Fibroblast of the aortic adventitia (primary cell): ENCODE results near the gene RRBP1. TPM values are rescaled to one million over a fixed set of nuclear protein-coding genes. Genes with fewer than 3 reads are reported as not detected.
A peak's percentile ranks its signal among the peaks of the same experiment; 100 is the strongest.

ENCODE experiments used
- DNase-seq: peaks from one replicate; pipeline ENCODE4 v3.0.0-alpha.2; 2010; ENCODE audit warnings: low read depth
- H3K4me3 ChIP-seq: 2 replicates; pipeline ENCODE4 v1.5.1; 2011; ENCODE audit warnings: low read depth, mild to moderate bottlenecking, control low read depth, low read length, moderate library complexity
- total RNA-seq: library from RNA; depleted of rRNA; stranded (reverse); fragments of >200 nt; gene quantifications from 2 replicates; pipeline ENCODE4 v1.2.3, GENCODE V29; 2012; ENCODE audit warnings: low replicate concordance
- TF ChIP-seq, protein P1 (sequence below): IDR thresholded peaks from 2 replicates; pipeline ENCODE4 v1.5.1; 2011; ENCODE audit warnings: mild to moderate bottlenecking, low read length, control low read depth, inconsistent platforms; ENCODE audit not compliant: insufficient read depth

Gene RRBP1
- total RNA-seq, 1 donor, result 95.5 TPM

DNA sequence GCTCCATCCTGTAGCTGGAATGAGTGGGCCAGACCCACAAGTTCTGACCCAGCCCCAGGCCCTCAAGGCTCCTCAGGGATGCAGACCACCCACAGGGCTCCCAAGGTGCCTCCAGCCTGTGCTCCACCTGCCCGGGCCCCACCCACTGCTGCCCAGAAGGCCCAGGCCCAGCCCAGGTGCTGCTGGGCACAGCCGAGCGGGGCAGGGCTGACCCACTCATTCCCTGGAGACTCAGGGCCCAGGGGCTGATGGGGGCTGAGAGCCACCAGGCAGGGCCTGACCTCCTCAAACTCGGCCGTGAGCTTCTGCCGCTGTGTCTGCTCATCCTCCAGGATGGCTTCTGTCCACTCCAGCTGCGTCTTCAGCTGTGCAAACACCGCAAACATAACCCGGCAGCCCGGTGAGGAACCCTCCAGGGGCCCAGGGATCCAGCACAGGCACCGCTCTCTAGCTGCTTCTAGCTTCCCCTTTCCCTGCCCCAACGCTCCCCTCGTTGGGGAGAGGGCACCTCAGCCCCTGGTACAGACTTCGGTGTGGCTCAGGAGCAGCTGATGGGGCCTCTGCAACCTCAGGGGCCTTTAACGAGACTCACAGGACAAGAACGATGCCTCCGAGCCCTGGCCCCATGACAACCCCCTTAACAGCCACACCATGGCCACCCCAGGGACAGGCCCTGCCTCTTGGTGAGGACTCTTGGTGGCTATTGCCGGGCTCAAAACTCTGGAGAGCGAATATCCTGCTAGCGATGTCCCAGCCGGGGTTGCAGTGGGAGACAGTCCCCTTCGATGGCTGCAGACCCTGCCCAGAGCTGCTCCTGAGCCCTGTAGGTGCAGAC, 66.2 kb downstream of the RRBP1 start:
- TF ChIP-seq, protein P1, sequence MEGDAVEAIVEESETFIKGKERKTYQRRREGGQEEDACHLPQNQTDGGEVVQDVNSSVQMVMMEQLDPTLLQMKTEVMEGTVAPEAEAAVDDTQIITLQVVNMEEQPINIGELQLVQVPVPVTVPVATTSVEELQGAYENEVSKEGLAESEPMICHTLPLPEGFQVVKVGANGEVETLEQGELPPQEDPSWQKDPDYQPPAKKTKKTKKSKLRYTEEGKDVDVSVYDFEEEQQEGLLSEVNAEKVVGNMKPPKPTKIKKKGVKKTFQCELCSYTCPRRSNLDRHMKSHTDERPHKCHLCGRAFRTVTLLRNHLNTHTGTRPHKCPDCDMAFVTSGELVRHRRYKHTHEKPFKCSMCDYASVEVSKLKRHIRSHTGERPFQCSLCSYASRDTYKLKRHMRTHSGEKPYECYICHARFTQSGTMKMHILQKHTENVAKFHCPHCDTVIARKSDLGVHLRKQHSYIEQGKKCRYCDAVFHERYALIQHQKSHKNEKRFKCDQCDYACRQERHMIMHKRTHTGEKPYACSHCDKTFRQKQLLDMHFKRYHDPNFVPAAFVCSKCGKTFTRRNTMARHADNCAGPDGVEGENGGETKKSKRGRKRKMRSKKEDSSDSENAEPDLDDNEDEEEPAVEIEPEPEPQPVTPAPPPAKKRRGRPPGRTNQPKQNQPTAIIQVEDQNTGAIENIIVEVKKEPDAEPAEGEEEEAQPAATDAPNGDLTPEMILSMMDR, result no peak

DNA sequence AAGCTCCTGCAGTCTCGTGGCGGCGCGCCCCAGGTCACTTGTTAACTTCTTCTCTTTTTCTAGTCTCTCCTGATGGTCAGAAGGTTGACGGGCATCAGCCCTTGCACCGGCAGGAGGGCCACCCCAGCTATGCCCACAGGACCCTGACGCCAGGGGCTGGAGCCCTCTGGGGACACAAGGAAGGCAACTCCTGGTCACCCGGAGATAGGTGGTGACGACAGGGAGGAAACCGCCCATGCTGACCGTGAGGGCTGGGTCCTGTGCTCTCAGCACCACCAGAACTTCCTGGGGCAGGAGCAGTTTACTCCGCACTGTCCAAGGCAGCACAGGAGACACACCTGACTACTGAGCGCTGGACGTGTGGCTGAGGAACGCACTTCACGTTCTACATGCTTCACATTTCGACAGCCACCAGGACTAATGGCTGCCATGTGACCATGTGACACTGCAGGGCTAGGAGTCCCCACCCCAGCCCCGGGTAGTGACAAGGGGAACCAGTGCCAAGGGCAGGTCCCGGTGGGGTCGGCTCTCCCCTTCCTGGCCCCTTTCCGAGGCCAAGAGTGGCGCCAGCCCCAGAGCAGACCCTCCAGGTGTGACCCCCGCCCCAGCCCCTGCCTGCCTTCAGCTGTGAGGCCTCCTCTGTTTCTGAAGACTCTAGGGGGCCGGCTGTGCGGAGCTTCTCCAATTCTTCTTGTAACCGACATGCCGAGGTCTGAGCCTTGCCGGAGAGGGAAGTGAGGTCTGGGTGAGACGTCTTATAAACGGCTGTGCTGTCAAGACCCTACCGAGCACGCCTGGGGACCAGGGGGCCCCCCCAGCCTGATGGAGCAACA, 67.0 kb downstream of the RRBP1 start:
- TF ChIP-seq, protein P1, result no peak
- H3K4me3 ChIP-seq, result no peak overlapping the region
- DNase-seq, result no peak

More for the DNA sequence above, 66.2 kb downstream of the RRBP1 start:
- DNase-seq, result no peak
- H3K4me3 ChIP-seq, result no peak overlapping the region

DNA sequence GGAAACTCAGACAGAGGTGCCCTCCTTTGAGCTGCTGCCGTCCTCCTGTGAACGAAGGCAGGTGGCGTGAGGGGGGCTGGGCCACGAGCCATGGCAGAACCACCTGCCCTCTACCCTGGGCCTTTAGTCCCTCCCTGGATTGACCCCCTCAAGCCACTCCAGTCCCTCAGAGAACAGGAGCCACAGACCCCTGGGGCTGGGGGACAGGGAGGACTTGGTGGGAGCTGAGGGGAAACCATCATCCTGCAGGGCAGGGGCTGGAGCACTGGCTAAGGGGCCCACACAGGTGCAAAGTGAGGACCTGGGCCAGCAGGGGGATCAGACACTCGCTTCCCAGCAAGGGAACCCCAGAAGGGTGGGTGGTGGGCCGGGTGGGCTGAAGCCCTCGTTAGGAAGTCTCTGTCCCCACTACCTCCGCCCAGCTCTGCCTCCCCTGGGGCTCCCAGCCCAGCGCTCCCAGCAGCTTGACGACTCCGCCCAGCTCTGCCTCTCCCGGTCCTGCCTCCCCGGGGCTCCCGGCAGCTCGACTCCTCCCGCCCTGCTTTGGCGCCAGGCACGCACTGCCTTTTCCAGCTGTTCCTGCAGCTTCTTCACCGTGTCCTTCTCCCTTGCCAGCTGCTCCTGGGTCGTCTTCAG, 67.7 kb downstream of the RRBP1 start:
- peak; percentile 47 for DNase-seq
- TF ChIP-seq, protein P1, result no peak
- no peak overlapping the region for H3K4me3 ChIP-seq

DNA sequence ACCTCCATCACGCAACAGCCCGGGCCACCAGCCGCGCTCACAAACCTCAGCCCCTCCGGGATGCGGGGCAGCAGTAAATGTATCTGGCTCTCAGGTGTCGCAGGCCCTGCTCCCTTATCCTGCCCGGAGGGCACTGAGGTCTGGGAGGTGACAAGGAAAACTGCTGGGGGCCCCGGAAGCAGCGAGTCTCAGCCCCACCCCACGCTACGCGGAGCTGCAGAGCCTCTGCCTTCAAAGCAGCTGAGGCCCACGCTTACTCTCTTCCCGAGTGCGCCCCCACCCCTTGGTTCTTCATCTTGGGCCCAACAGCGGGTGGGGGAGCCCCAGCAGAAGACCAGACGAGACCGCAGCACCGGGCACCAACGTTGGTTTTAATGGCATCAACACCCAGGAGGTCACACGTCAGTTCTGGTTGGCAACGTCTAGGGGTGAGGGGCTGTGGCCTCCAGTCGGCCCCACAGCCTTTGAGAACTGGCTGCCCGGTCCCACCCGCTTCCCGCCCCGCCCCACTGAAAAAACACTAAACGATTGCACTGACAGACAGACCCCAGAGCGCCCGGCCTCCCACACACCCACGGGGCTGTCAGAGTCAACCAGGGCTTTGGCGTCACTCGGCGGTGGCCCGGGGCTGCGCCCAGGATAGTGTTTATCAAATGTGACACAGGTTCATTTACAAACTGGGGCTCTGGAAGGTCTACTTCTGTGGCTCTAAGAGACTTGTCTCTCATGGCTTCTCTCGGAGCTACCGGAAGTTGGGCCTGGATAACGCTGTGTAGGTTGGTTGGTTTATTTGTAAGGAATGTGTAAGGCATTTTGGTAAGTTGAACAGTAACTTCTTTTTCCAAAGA, 68.5 kb downstream of the RRBP1 start:
- TF ChIP-seq, protein P1, result no peak
- H3K4me3 ChIP-seq, result no peak overlapping the region
- DNase-seq, result no peak

- TF ChIP-seq, protein P1, result no peak
- no peak overlapping the region for H3K4me3 ChIP-seq
- DNase-seq, result no peak
These were observed 69.1 kb downstream of the RRBP1 start for GRCh38 chr20:17612992-17613327.
